HepG2 (cell line): ENCODE measurements around the gene EMID1. TPM values are rescaled to one million over a fixed set of nuclear protein-coding genes. Genes with fewer than 3 reads are reported as not detected.

Experiments used
- ATAC-seq: fragments of 200-7000 bp; cut with Tn5 transposase; 3 replicates; pipeline ENCODE4 v1.9.1; 2020; ENCODE audit warnings: mild to moderate bottlenecking, moderate library complexity
- BruUV-seq: library from RNA; stranded (reverse); fragments of 400-500 nt; replicated peaks from 2 replicates; lab custom pipeline; 2021; lab: Mats Ljungman, UMichigan
- CTCF ChIA-PET: fragments of 300-600 bp; formaldehyde crosslinking; extraction: SDS; loops from one replicate; lab custom pipeline; 2021; ENCODE audit warnings: low total read pairs, inconsistent platforms, low intra/inter-chr PET ratio; lab: Yijun Ruan, JAX
- POLR2A ChIA-PET: fragments of 350-600 bp; sonication (Branson Sonifier 250); formaldehyde crosslinking; loops from one replicate; lab custom pipeline; 2020; ENCODE audit warnings: antibody characterized with exemption, inconsistent platforms; lab: Yijun Ruan, JAX
- DNase-seq: peaks from one replicate; pipeline ENCODE4 v3.0.0-alpha.2; 2015; ENCODE audit warnings: low spot score
- FAIRE-seq: peaks from 3 replicates; lab custom pipeline; 2011; peaks lifted over from hg19 to GRCh38; lab: Jason Lieb, UNC
- H2AFZ ChIP-seq: one replicate; pipeline ENCODE4 v1.6.1; 2011; ENCODE audit warnings: low read length, inconsistent platforms
- H3K27ac ChIP-seq: fragments of 300-600 bp; 3 replicates; pipeline ENCODE4 v1.8.0; 2011; ENCODE audit warnings: mixed run types, mild to moderate bottlenecking, mixed read lengths, low read length, inconsistent platforms; ENCODE audit not compliant: insufficient read depth; ENCODE audit errors: extremely low read length
- H3K27me3 ChIP-seq, 2 experiments: fragments of 200-600 bp in 1 of 2; 2 replicates in 1 of 2; 3 replicates in 1 of 2; pipeline versions ENCODE4 v1.6.0 to v1.8.0; 2011; ENCODE audit warnings: low read length in 2 of 2, mild to moderate bottlenecking in 2 of 2, moderate library complexity in 2 of 2, inconsistent platforms in 1 of 2; ENCODE audit not compliant: insufficient read depth in 2 of 2, control insufficient read depth in 1 of 2
- H3K36me3 ChIP-seq, 2 experiments: fragments of 200-600 bp in 1 of 2; replicated peaks in 1 of 2; 2 replicates in 1 of 2; 3 replicates in 1 of 2; pipeline versions ENCODE4 v1.5.1 to v1.8.0; 2011; ENCODE audit warnings: low read length in 2 of 2, inconsistent platforms in 1 of 2; ENCODE audit not compliant: insufficient read depth in 2 of 2, control insufficient read depth in 1 of 2
- H3K4me1 ChIP-seq: 2 replicates; pipeline ENCODE4 v1.5.1; 2012; ENCODE audit warnings: low read length, inconsistent platforms; ENCODE audit not compliant: insufficient read depth
- H3K4me2 ChIP-seq: 2 replicates; pipeline ENCODE4 v1.6.0; 2011; ENCODE audit warnings: low read depth, low read length, inconsistent platforms
- H3K4me3 ChIP-seq, 3 experiments: fragments of 200-600 bp in 1 of 3; sonication (generic), shearing (Covaris generic) in 1 of 3; replicated peaks in 1 of 3; 2 replicates each; pipeline ENCODE4 v1.5.1; 2011 to 2016; ENCODE audit warnings: low read length in 3 of 3, inconsistent platforms in 2 of 3, low read depth in 2 of 3, mild to moderate bottlenecking in 2 of 3, control low read depth in 1 of 3, mixed read lengths in 1 of 3; ENCODE audit not compliant: insufficient read depth in 1 of 3
- H3K79me2 ChIP-seq: one replicate; pipeline ENCODE4 v1.6.1; 2011; ENCODE audit warnings: low read length, inconsistent platforms; ENCODE audit not compliant: insufficient read depth
- H3K9ac ChIP-seq: 2 replicates; pipeline ENCODE4 v1.6.0; 2011; ENCODE audit warnings: mild to moderate bottlenecking, low read depth, low read length, inconsistent platforms; ENCODE audit not compliant: insufficient read depth
- H3K9me3 ChIP-seq: 2 replicates; pipeline ENCODE4 v1.5.1; 2012; ENCODE audit warnings: mild to moderate bottlenecking, low read length
- H4K20me1 ChIP-seq: 2 replicates; pipeline ENCODE4 v1.6.0; 2011; ENCODE audit warnings: inconsistent platforms, mild to moderate bottlenecking, low read length, moderate library complexity; ENCODE audit not compliant: insufficient read depth
- ATM ChIP-seq: fragments of 450-650 bp; IDR thresholded peaks from 2 replicates; pipeline ENCODE4 v1.7.1; 2017; ENCODE audit warnings: mild to moderate bottlenecking, borderline replicate concordance
- CBX1 ChIP-seq: IDR thresholded peaks from one replicate; pipeline ENCODE4 v1.6.1; 2016; ENCODE audit warnings: antibody characterized with exemption, low read depth
- HDAC1 ChIP-seq: sonication (generic); formaldehyde crosslinking; IDR thresholded peaks from 2 replicates; pipeline ENCODE4 v1.5.1; 2020; ENCODE audit warnings: mild to moderate bottlenecking, missing genetic modification reagents
- HOXA9 ChIP-seq: sonication (generic); formaldehyde crosslinking; IDR thresholded peaks from 2 replicates; pipeline ENCODE4 v1.8.1; 2022; ENCODE audit warnings: missing genetic modification reagents, mild to moderate bottlenecking, moderate library complexity, borderline replicate concordance
- NFKB2 ChIP-seq: sonication (generic); formaldehyde crosslinking; IDR thresholded peaks from 2 replicates; pipeline ENCODE4 v1.4.0; 2020; ENCODE audit warnings: missing genetic modification reagents, borderline replicate concordance
- NR1H2 ChIP-seq: sonication (generic); formaldehyde crosslinking; IDR thresholded peaks from 2 replicates; pipeline ENCODE4 v1.8.1; 2022; ENCODE audit warnings: low read depth, missing genetic modification reagents, borderline replicate concordance
- PTBP1 ChIP-seq: fragments of 200-400 bp; formaldehyde crosslinking; IDR thresholded peaks from 2 replicates; pipeline ENCODE4 v1.6.1; 2018; ENCODE audit warnings: low read length, low read depth; ENCODE audit not compliant: poor library complexity, severe bottlenecking
- SNAPC5 ChIP-seq: sonication (generic); formaldehyde crosslinking; IDR thresholded peaks from 2 replicates; pipeline ENCODE4 v1.8.1; 2023; ENCODE audit warnings: mild to moderate bottlenecking, missing genetic modification reagents, borderline replicate concordance
- SYNCRIP ChIP-seq: fragments of 200-400 bp; formaldehyde crosslinking; IDR thresholded peaks from 2 replicates; pipeline ENCODE4 v1.6.1; 2018; ENCODE audit warnings: mild to moderate bottlenecking, low read depth, low read length; ENCODE audit not compliant: insufficient read depth
- ZNF12 ChIP-seq: sonication (generic); formaldehyde crosslinking; IDR thresholded peaks from 2 replicates; pipeline ENCODE4 v1.5.0; 2020; ENCODE audit warnings: missing genetic modification reagents
- ZNF75D ChIP-seq: sonication (generic); formaldehyde crosslinking; IDR thresholded peaks from 2 replicates; pipeline ENCODE4 v1.8.1; 2023; ENCODE audit warnings: missing genetic modification reagents, mild to moderate bottlenecking, borderline replicate concordance
- WGBS: methylation state at CpG from one replicate; pipeline ENCODE4 v1.1.6; 2017; ENCODE audit warnings: low lambda C conversion rate; 5-methylcytosine and 5-hydroxymethylcytosine counted together
- in situ Hi-C: cut with HindIII; loops from 2 replicates; pipeline ENCODE4 v1.10.0; 2017; ENCODE audit warnings: low pct_unique_long_range_greater_than_20kb; ENCODE audit not compliant: extremely low pct_ligation_motif_present
- intact Hi-C: fragments of 100-400 bp; cut with micrococcal nuclease; formaldehyde crosslinking; loops from one replicate; pipeline ENCODE4 v1.10.0; 2022; ENCODE audit not compliant: unreplicated experiment
- polyA plus RNA-seq, 8 experiments: library from polyadenylated mRNA; depleted of rRNA in 3 of 8; stranded (reverse) in 7 of 8; unstranded in 1 of 8; fragments of >200 nt; fragmentation: Illumina TruSeq in 4 of 8; extraction: Trizol in 4 of 8; gene quantifications; 2 replicates each; pipeline versions ENCODE4 v1.2.1 to v1.2.3, GENCODE V29; 2011 to 2016; ENCODE audit warnings: low read depth in 4 of 8, missing spikeins in 1 of 8, mixed read lengths in 1 of 8; ENCODE audit not compliant: insufficient read depth in 1 of 8
- total RNA-seq, 5 experiments: library from RNA; depleted of rRNA; stranded (reverse); fragments of >200 nt; fragmentation: Illumina TruSeq; extraction: Trizol; gene quantifications; 2 replicates each; pipeline ENCODE4 v1.2.3, GENCODE V29; 2016; ENCODE audit warnings: low read depth in 1 of 5

Gene EMID1
- total and polyA plus RNA-seq, 2 of the 13 experiments (the other 11 are each of a cell fraction or from before 2014, with no cell fraction given): 0.45 to 0.82 TPM

GRCh38 chr22:29243874-29244446, 38.3 kb downstream of the EMID1 start:
- FAIRE-seq (no peak), ATAC-seq (no peak), DNase-seq (no peak)
- peaks cover 16% of the 10 kb centered on the region for H3K4me1 ChIP-seq
- WGBS: 40% methylated on average over 11 of the region's 11 CpGs
- intact Hi-C loops: no loop called here
- H3K27me3 ChIP-seq: 0 out of 5 replicates have a peak, but pooled peaks cover 0 to 8% of the 10 kb centered on the region in 2 experiments
- no TSS peak for BruUV-seq
- H3K9me3 ChIP-seq: no peaks in the 10 kb centered on the region
- H3K27ac ChIP-seq: no peak overlapping the region
- H3K4me3 ChIP-seq: no peak overlapping the region
- ChIA-PET CTCF (no interaction called here), POLR2A (no interaction called here)
- no peaks in the 10 kb centered on the region for H3K79me2 ChIP-seq
- no peak overlapping the region for H3K4me2 ChIP-seq
- H4K20me1 ChIP-seq: no peaks in the 10 kb centered on the region
- TF ChIP-seq PTBP1 (no peak), ZNF12 (CRISPR knock-in tag) (no peak), ATM (no peak), CBX1 (no peak), NR1H2 (CRISPR knock-in tag) (no peak), HDAC1 (CRISPR knock-in tag) (no peak), NFKB2 (CRISPR knock-in tag) (no peak), SNAPC5 (CRISPR knock-in tag) (no peak), HOXA9 (CRISPR knock-in tag) (no peak), ZNF75D (CRISPR knock-in tag) (no peak), SYNCRIP (no peak)
- in situ Hi-C loops: no loop called here
- no peak overlapping the region for H2AFZ ChIP-seq
- no peak overlapping the region for H3K9ac ChIP-seq
- H3K36me3 ChIP-seq: no peaks in the 10 kb centered on the region
